Neuronal stem cell (in vitro differentiated cells): Measurements from ENCODE around the gene HSPA1B.
"Not testable (repeated sequence)": the region's sequence is repeated elsewhere in the genome, so short reads cannot be mapped to it uniquely, and the experiment has no call there.

Experiments
- DNase-seq: peaks from one replicate; pipeline ENCODE4 v3.0.0-alpha.2; 2013; ENCODE audit warnings: low spot score
- H2AFZ ChIP-seq: one replicate; pipeline ENCODE4 v1.6.1; 2013; ENCODE audit warnings: mild to moderate bottlenecking, low read length, inconsistent platforms
- H2AK5ac ChIP-seq: 2 replicates; pipeline ENCODE4 v1.6.1; 2013; ENCODE audit warnings: low read depth, mild to moderate bottlenecking, inconsistent platforms, low read length, moderate library complexity, mixed read lengths
- H2BK120ac ChIP-seq: 2 replicates; pipeline ENCODE4 v1.6.1; 2013; ENCODE audit warnings: low read depth, mild to moderate bottlenecking, inconsistent platforms, low read length, moderate library complexity, mixed read lengths
- H2BK12ac ChIP-seq: one replicate; pipeline ENCODE4 v1.6.1; 2013; ENCODE audit warnings: low read length, inconsistent platforms
- H2BK15ac ChIP-seq: 2 replicates; pipeline ENCODE4 v1.6.1; 2013; ENCODE audit warnings: mild to moderate bottlenecking, low read length, inconsistent platforms, mixed read lengths
- H2BK5ac ChIP-seq: one replicate; pipeline ENCODE4 v1.6.1; 2013; ENCODE audit warnings: inconsistent platforms, mild to moderate bottlenecking, low read length, moderate library complexity
- H3K14ac ChIP-seq: one replicate; pipeline ENCODE4 v1.6.1; 2013; ENCODE audit warnings: low read length, inconsistent platforms
- H3K18ac ChIP-seq: 2 replicates; pipeline ENCODE4 v1.6.1; 2013; ENCODE audit warnings: low read length, inconsistent platforms
- H3K23ac ChIP-seq: 2 replicates; pipeline ENCODE4 v1.6.1; 2013; ENCODE audit warnings: low read depth, mild to moderate bottlenecking, mixed read lengths, low read length, inconsistent platforms; ENCODE audit not compliant: poor library complexity
- H3K27ac ChIP-seq: replicated peaks from 3 replicates; pipeline ENCODE4 v1.5.1; 2013; ENCODE audit warnings: low read length, inconsistent platforms
- H3K27me3 ChIP-seq, 3 experiments: 2 replicates each; pipeline ENCODE4 v1.6.1; 2013; ENCODE audit warnings: low read length in 3 of 3, mild to moderate bottlenecking in 2 of 3, inconsistent platforms in 1 of 3, low read depth in 1 of 3, mixed read lengths in 1 of 3, moderate library complexity in 1 of 3; ENCODE audit not compliant: control insufficient read depth in 3 of 3, insufficient read depth in 3 of 3
- H3K36me3 ChIP-seq, 2 donors: replicated peaks in 1 of 2; 2 replicates each; pipeline ENCODE4 v1.6.1; 2013; ENCODE audit warnings: low read length in 2 of 2; ENCODE audit not compliant: control insufficient read depth in 2 of 2, insufficient read depth in 2 of 2
- H3K4ac ChIP-seq: 2 replicates; pipeline ENCODE4 v1.6.1; 2013; ENCODE audit warnings: inconsistent platforms, mild to moderate bottlenecking, low read length, moderate library complexity
- H3K4me1 ChIP-seq, 2 donors: 1 replicate in 1 of 2; 2 replicates in 1 of 2; pipeline ENCODE4 v1.6.1; 2013; ENCODE audit warnings: low read length in 2 of 2, low read depth in 1 of 2; ENCODE audit not compliant: control insufficient read depth in 2 of 2, insufficient read depth in 1 of 2
- H3K4me2 ChIP-seq: one replicate; pipeline ENCODE4 v1.6.1; 2013; ENCODE audit warnings: mild to moderate bottlenecking, low read length, inconsistent platforms; ENCODE audit not compliant: insufficient read depth, poor library complexity, severe bottlenecking
- H3K4me3 ChIP-seq, 2 donors: 2 replicates each; pipeline ENCODE4 v1.5.1; 2013; ENCODE audit warnings: low read length in 2 of 2, mild to moderate bottlenecking in 2 of 2, inconsistent platforms in 1 of 2, moderate library complexity in 1 of 2
- H3K79me1 ChIP-seq: one replicate; pipeline ENCODE4 v1.6.1; 2013; ENCODE audit warnings: low read depth, mild to moderate bottlenecking, inconsistent platforms, low read length, moderate library complexity
- H3K9ac ChIP-seq: one replicate; pipeline ENCODE4 v1.6.1; 2013; ENCODE audit warnings: mild to moderate bottlenecking, low read depth, low read length, inconsistent platforms; ENCODE audit not compliant: poor library complexity
- H3K9me3 ChIP-seq, 2 donors: replicated peaks in 1 of 2; 2 replicates each; pipeline versions ENCODE3 to v1.6.1; 2013; ENCODE audit warnings: low read length in 2 of 2, mild to moderate bottlenecking in 2 of 2, inconsistent platforms in 1 of 2, low read depth in 1 of 2, mixed read lengths in 1 of 2, moderate library complexity in 1 of 2; ENCODE audit not compliant: control insufficient read depth in 2 of 2, insufficient read depth in 1 of 2
- H4K8ac ChIP-seq: one replicate; pipeline ENCODE4 v1.6.1; 2013; ENCODE audit warnings: low read depth, mild to moderate bottlenecking, inconsistent platforms, low read length, moderate library complexity
- H4K91ac ChIP-seq: one replicate; pipeline ENCODE4 v1.6.1; 2013; ENCODE audit warnings: low read length, low read depth, mild to moderate bottlenecking, inconsistent platforms; ENCODE audit not compliant: poor library complexity
- WGBS, 2 donors: extraction: QIAGEN DNeasy Blood & Tissue Kit; methylation state at CpG; one replicate each; pipeline ENCODE4 v1.1.7; 2013; ENCODE audit warnings: missing lambda C conversion rate in 2 of 2, mixed read lengths in 1 of 2; ENCODE audit not compliant: insufficient read length in 2 of 2, insufficient replicate concordance in 1 of 2; ENCODE audit errors: extremely low coverage in 2 of 2; 5-methylcytosine and 5-hydroxymethylcytosine counted together

HSPA1B gene

DNA sequence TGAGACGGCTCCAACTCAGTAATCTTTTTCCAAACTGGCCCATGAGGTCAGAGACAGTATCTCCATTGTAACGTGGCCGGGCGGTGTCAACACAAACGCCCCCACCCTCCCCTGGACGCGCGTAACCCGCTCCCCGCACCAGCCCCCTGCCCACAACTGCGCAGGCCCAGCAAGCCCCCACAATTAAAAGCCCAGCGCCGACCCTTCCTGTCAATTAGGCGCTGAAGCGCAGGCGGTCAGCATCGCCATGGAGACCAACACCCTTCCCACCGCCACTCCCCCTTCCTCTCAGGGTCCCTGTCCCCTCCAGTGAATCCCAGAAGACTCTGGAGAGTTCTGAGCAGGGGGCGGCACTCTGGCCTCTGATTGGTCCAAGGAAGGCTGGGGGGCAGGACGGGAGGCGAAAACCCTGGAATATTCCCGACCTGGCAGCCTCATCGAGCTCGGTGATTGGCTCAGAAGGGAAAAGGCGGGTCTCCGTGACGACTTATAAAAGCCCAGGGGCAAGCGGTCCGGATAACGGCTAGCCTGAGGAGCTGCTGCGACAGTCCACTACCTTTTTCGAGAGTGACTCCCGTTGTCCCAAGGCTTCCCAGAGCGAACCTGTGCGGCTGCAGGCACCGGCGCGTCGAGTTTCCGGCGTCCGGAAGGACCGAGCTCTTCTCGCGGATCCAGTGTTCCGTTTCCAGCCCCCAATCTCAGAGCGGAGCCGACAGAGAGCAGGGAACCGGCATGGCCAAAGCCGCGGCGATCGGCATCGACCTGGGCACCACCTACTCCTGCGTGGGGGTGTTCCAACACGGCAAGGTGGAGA lies 12.3 kb upstream of the HSPA1B start, which contains the start of the genes HSPA1A and HSPA1L:
Gene HSPA1A (plus strand): TSS at position 519 of the 814 bp plus-strand sequence. CDS start 214 bp downstream, at position 733.
Gene HSPA1L (minus strand): TSS at position 259 of the 814 bp plus-strand sequence. CDS start 3,311 bp downstream, outside the sequence.
- H3K4me3 ChIP-seq: peak within 1 kb of the TSS; percentile 17 to 81
- H2AFZ ChIP-seq: peak within 1 kb of the TSS; percentile 75
- H3K79me1 ChIP-seq: peaks cover 1% of the 10 kb centered on the region
- peak within 1 kb of the TSS; percentile 97 for H3K18ac ChIP-seq
- peaks cover 0 to 6% of the 10 kb centered on the region in 2 donors for H3K4me1 ChIP-seq
- peak within 1 kb of the TSS; percentile 69 for H3K4me2 ChIP-seq
- H3K14ac ChIP-seq: no peak within 1 kb of the TSS
- H4K91ac ChIP-seq: no peak within 1 kb of the TSS
- H3K27ac ChIP-seq: peak within 1 kb of the TSS; percentile 99
- peak within 1 kb of the TSS; percentile 72 for H2BK120ac ChIP-seq
- DNase-seq: peak; percentile 96
- H3K36me3 ChIP-seq: peaks cover 0 to 2% of the 10 kb centered on the region in 2 donors
- H2BK12ac ChIP-seq: no peak within 1 kb of the TSS
- no peaks in the 10 kb centered on the region for H3K27me3 ChIP-seq
- no peak within 1 kb of the TSS for H3K4ac ChIP-seq
- peak within 1 kb of the TSS; percentile 86 for H3K9ac ChIP-seq
- H2BK5ac ChIP-seq: no peak within 1 kb of the TSS
- H3K23ac ChIP-seq: peak within 1 kb of the TSS; percentile 100
- no CpG with 5 or more reads among the region's 56 CpGs for WGBS, 2 donors
- H2BK15ac ChIP-seq: no peak within 1 kb of the TSS
- H4K8ac ChIP-seq: no peak within 1 kb of the TSS
- peak within 1 kb of the TSS; percentile 81 for H2AK5ac ChIP-seq
- H3K9me3 ChIP-seq: peaks cover 2 to 6% of the 10 kb centered on the region in 2 donors

GRCh38 chr6:31817133-31817928 lies 10.2 kb upstream of the HSPA1B start:
- peak overlapping the region in 1 of 2 donors; percentile 36 for H3K4me3 ChIP-seq
- H2BK15ac ChIP-seq, H2AFZ ChIP-seq, H4K91ac ChIP-seq, H2AK5ac ChIP-seq, H3K79me1 ChIP-seq, H3K9me3 ChIP-seq, H4K8ac ChIP-seq, H3K14ac ChIP-seq, H2BK120ac ChIP-seq, H3K18ac ChIP-seq, H2BK5ac ChIP-seq, H2BK12ac ChIP-seq, H3K9ac ChIP-seq, H3K23ac ChIP-seq, DNase-seq, H3K27ac ChIP-seq, H3K36me3 ChIP-seq, H3K4ac ChIP-seq, H3K4me1 ChIP-seq, H3K27me3 ChIP-seq, H3K4me2 ChIP-seq: not testable (repeated sequence)
- WGBS, 2 donors: no CpG with 5 or more reads among the region's 37 CpGs

GRCh38 chr6:31817929-31818511 lies 9.5 kb upstream of the HSPA1B start:
- H2BK15ac ChIP-seq, H3K4me2 ChIP-seq, DNase-seq, H2BK12ac ChIP-seq, H2AFZ ChIP-seq, H3K18ac ChIP-seq, H3K9me3 ChIP-seq, H3K14ac ChIP-seq, H3K4ac ChIP-seq, H3K4me1 ChIP-seq, H3K9ac ChIP-seq, H3K36me3 ChIP-seq, H3K79me1 ChIP-seq, H2BK120ac ChIP-seq, H3K4me3 ChIP-seq, H3K23ac ChIP-seq, H3K27me3 ChIP-seq, H3K27ac ChIP-seq, H2BK5ac ChIP-seq, H4K8ac ChIP-seq, H2AK5ac ChIP-seq, H4K91ac ChIP-seq: not testable (repeated sequence)
- WGBS, 2 donors: no CpG with 5 or more reads among the region's 8 CpGs
